ENCODE data around the gene CRY1.

The CRY1 gene

DNA sequence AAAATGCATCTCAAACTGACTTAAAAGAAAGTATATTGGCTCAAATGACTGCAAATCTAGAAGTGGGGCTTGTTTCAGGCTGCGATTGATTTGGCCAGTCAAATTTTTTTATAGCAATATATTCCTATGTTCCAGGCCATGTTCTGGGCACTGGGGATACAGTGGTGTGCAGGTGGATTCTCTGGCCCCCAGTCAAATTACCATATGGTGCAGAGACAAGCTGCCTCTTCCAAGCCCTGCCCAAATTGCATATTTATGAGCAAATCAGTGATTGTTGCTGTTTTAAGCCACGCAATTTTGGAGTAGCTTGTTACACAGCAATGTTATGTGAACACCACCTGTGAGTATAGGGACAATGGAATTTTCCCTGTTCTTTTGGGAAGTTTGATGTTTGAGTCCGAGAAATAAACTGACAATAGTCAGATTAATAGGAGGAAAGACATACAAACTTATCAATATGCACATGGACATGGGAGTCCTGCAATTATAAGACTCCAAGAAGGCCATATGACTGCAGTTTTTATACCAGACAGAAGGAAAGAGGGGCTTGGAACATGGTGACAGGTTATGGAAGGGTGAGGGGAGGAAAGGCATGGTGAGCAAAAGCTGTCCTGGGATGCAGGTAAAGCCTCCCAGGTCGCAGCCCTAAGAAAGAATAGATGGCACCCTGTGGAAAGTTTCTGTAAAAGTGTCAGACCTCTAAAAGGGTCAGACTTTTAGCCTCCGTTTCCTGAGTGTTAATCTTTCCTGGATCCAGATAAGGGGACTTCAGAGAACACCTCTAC lies 13.1 kb upstream of the CRY1 start:
- Histone ChIP-seq H3K4me3 (ENCODE audit: low read length) (no peak overlapping the region), H3K9me3 (replicated peaks; ENCODE audit: low read length) (no peaks in the 10 kb centered on the region), H3K36me3 (ENCODE audit: insufficient read depth, low read length) (no peaks in the 10 kb centered on the region), H3K27me3 (ENCODE audit: control insufficient read depth, insufficient read depth, low read length) (peaks cover 18% of the 10 kb centered on the region), H3K9ac (ENCODE audit: low read depth, low read length) (no peak overlapping the region), H3K4me1 (ENCODE audit: control insufficient read depth, insufficient read depth, low read length) (no peaks in the 10 kb centered on the region), H3K4me2 (ENCODE audit: low read length) (no peak overlapping the region)

DNA sequence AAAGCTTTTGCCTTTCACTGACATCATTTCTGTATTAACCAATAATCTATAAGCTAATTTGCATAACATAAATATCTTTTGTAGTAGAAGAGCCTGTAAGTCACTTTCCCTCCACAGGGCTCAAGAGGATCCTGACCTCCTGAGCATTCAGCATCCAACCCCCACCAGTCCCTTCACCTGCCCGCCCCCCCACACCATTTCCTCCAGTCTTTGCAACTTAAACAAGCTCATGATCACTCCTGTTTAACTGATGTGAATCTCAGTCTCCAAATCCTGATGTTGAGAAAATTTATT lies 12.0 kb upstream of the CRY1 start:
- peaks cover 18% of the 10 kb centered on the region for H3K27me3 ChIP-seq (ENCODE audit: control insufficient read depth, insufficient read depth, low read length)
- no peaks in the 10 kb centered on the region for H3K9me3 ChIP-seq (replicated peaks; ENCODE audit: low read length)
- H3K4me3 ChIP-seq (ENCODE audit: low read length), result no peak overlapping the region
- no peaks in the 10 kb centered on the region for H3K4me1 ChIP-seq (ENCODE audit: control insufficient read depth, insufficient read depth, low read length)
- H3K4me2 ChIP-seq (ENCODE audit: low read length), result no peak overlapping the region
- no peak overlapping the region for H3K9ac ChIP-seq (ENCODE audit: low read depth, low read length)
- H3K36me3 ChIP-seq (ENCODE audit: insufficient read depth, low read length), result no peaks in the 10 kb centered on the region

DNA sequence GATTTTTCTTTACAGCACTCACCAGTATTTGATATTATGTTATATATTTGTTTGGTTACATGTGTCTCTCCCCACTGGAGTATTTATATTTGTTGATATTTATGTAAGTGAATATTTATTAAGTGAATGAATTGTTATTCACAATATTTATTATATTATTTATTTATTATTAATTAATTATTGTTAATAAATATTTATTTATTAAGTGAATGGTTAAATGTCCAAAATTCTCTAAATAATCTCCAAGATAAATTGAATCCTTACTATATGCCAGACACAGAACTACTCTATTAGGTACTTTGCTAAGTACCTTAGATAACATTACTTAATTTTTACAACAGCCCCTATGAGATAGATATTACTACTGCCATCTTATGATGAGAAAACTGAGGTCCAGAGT lies 10.2 kb upstream of the CRY1 start:
- H3K4me3 ChIP-seq (ENCODE audit: low read length), result no peak overlapping the region
- H3K9me3 ChIP-seq (replicated peaks; ENCODE audit: low read length), result no peaks in the 10 kb centered on the region
- H3K36me3 ChIP-seq (ENCODE audit: insufficient read depth, low read length), result no peaks in the 10 kb centered on the region
- no peaks in the 10 kb centered on the region for H3K4me1 ChIP-seq (ENCODE audit: control insufficient read depth, insufficient read depth, low read length)
- peaks cover 13% of the 10 kb centered on the region for H3K27me3 ChIP-seq (ENCODE audit: control insufficient read depth, insufficient read depth, low read length)
- H3K4me2 ChIP-seq (ENCODE audit: low read length), result no peak overlapping the region
- no peak overlapping the region for H3K9ac ChIP-seq (ENCODE audit: low read depth, low read length)

DNA sequence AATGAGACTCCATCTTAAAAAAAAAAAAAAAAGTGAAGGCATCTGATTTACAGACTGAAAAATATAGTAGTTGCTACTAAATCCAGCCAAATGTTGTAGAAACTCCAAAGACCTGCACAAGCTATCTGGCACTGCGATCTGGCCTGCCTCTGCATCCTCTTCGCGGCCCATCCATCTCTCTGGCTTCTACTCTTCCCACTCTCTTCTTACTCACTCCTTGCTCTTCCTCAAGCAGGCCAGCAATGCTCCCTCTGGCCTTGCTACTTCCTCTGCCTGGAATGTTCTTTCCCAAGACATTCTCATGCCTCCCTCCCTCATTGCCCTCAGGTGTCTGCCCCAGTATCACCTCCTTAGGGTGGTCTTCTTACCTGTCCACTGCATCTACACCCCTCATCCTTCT lies 9.7 kb upstream of the CRY1 start:
- H3K9ac ChIP-seq (ENCODE audit: low read depth, low read length), result no peak overlapping the region
- no peaks in the 10 kb centered on the region for H3K4me1 ChIP-seq (ENCODE audit: control insufficient read depth, insufficient read depth, low read length)
- H3K4me3 ChIP-seq (ENCODE audit: low read length), result no peak overlapping the region
- H3K36me3 ChIP-seq (ENCODE audit: insufficient read depth, low read length), result no peaks in the 10 kb centered on the region
- H3K27me3 ChIP-seq (ENCODE audit: control insufficient read depth, insufficient read depth, low read length), result peaks cover 13% of the 10 kb centered on the region
- no peak overlapping the region for H3K4me2 ChIP-seq (ENCODE audit: low read length)
- H3K9me3 ChIP-seq (replicated peaks; ENCODE audit: low read length), result no peaks in the 10 kb centered on the region

DNA sequence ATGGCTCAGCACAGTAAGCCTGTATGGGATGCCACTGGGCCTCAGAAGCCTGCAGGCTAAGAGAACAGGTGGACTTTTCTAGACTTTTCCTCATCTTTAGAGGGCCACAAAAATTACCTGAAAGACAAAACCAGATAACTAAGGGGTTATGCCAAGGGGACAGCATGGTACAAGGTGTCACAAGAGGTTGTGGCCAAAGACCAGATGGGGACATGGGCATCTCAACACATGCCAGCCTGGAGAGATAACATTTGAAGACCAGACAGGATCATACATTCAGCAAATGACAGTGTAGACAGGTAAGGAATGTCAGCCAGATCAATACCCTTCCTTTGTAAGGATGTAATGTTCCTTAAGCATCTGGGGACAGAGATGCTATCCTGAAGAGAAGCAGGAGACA lies 8.9 kb upstream of the CRY1 start:
- H3K9ac ChIP-seq (ENCODE audit: low read depth, low read length), result no peak overlapping the region
- no peaks in the 10 kb centered on the region for H3K36me3 ChIP-seq (ENCODE audit: insufficient read depth, low read length)
- peaks cover 13% of the 10 kb centered on the region for H3K27me3 ChIP-seq (ENCODE audit: control insufficient read depth, insufficient read depth, low read length)
- H3K4me2 ChIP-seq (ENCODE audit: low read length), result no peak overlapping the region
- no peaks in the 10 kb centered on the region for H3K9me3 ChIP-seq (replicated peaks; ENCODE audit: low read length)
- H3K4me3 ChIP-seq (ENCODE audit: low read length), result no peak overlapping the region
- H3K4me1 ChIP-seq (ENCODE audit: control insufficient read depth, insufficient read depth, low read length), result no peaks in the 10 kb centered on the region

DNA sequence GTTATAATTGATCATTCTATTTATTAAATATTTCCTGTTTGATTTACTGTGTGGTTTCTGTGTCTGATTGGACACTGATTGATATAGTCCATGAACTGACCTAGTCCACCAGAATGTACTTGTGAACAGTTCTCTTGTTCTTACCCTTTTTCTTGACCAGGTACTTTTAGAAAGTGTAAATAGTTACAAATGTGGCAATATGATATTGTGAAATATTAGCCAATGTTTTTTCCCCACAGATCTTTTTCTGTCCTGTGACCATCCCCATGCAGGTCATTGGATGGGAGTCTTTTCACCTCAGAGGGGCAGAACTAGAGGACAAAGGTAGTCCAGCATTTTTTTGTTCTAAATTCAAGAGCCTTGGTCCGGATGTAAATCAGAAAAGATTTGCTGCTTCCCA lies 8.3 kb upstream of the CRY1 start:
- Histone ChIP-seq H3K4me3 (ENCODE audit: low read length) (no peak overlapping the region), H3K4me2 (ENCODE audit: low read length) (no peak overlapping the region), H3K9me3 (replicated peaks; ENCODE audit: low read length) (no peaks in the 10 kb centered on the region), H3K36me3 (ENCODE audit: insufficient read depth, low read length) (no peaks in the 10 kb centered on the region), H3K9ac (ENCODE audit: low read depth, low read length) (no peak overlapping the region), H3K27me3 (ENCODE audit: control insufficient read depth, insufficient read depth, low read length) (peaks cover 12% of the 10 kb centered on the region), H3K4me1 (ENCODE audit: control insufficient read depth, insufficient read depth, low read length) (no peaks in the 10 kb centered on the region)

DNA sequence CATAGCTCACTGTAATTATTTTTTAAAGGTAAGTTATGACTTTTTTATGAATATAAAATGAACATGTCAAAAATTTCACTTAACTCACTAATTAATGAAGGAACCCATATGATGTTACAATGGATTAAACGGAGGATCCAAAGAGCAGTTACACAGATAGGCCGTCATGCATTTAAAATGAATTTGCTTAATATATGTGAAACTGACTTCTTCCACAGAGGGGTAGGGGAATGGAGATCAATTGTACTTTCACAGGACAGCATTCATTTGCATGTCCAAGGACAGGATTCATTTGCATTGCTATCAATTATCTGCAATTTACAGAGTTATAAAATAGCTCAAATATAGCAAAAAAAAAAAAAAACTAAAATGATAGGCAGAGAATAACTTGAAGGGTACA lies 6.6 kb upstream of the CRY1 start:
- H3K9me3 ChIP-seq (replicated peaks; ENCODE audit: low read length), result no peaks in the 10 kb centered on the region
- H3K4me2 ChIP-seq (ENCODE audit: low read length), result no peak overlapping the region
- no peaks in the 10 kb centered on the region for H3K4me1 ChIP-seq (ENCODE audit: control insufficient read depth, insufficient read depth, low read length)
- H3K27me3 ChIP-seq (ENCODE audit: control insufficient read depth, insufficient read depth, low read length), result peaks cover 4% of the 10 kb centered on the region
- H3K9ac ChIP-seq (ENCODE audit: low read depth, low read length), result no peak overlapping the region
- H3K36me3 ChIP-seq (ENCODE audit: insufficient read depth, low read length), result no peaks in the 10 kb centered on the region
- H3K4me3 ChIP-seq (ENCODE audit: low read length), result no peak overlapping the region

DNA sequence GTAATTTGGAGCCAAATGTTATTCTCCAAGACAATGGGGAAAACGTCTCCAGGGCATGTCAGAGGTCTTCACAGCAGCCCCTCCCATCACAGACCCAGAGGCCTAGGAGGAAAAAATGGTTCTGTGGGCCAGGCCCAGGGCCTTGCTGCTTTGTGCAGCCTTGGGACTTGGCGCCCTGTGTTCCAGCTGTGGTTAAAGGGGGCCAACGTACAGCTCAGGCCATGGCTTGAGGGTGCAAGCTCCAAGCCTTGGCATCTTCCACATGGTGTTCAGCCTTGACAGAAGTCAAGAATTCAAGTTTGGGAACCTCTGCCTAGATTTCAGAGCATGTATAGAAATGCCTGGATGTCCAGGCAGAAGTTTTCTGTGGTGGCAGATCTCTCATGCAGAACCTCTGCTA lies 3.2 kb upstream of the CRY1 start:
- no peak overlapping the region for H3K4me3 ChIP-seq (ENCODE audit: low read length)
- H3K36me3 ChIP-seq (ENCODE audit: insufficient read depth, low read length), result no peaks in the 10 kb centered on the region
- H3K4me2 ChIP-seq (ENCODE audit: low read length), result no peak overlapping the region
- H3K9me3 ChIP-seq (replicated peaks; ENCODE audit: low read length), result no peaks in the 10 kb centered on the region
- H3K4me1 ChIP-seq (ENCODE audit: control insufficient read depth, insufficient read depth, low read length), result peaks cover 11% of the 10 kb centered on the region
- no peak overlapping the region for H3K9ac ChIP-seq (ENCODE audit: low read depth, low read length)
- H3K27me3 ChIP-seq (ENCODE audit: control insufficient read depth, insufficient read depth, low read length), result peaks cover 4% of the 10 kb centered on the region

DNA sequence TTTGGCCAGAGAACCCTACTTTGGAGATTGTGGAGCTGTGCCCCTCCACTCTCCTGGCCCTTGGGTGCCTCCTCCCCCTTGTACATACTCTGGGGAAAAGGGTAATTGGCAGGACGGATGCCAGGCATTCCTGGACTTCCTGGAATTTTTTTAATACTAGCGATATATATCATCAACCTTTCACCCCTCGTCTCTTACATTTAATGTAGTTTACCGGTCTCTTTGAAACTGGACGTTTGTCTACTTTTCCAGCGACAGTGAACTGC lies 767 bp upstream of the CRY1 start:
- Histone ChIP-seq H3K9ac (ENCODE audit: low read depth, low read length) (peak overlapping the region; percentile 98), H3K27me3 (ENCODE audit: control insufficient read depth, insufficient read depth, low read length) (no peaks in the 10 kb centered on the region), H3K9me3 (replicated peaks; ENCODE audit: low read length) (no peaks in the 10 kb centered on the region), H3K4me2 (ENCODE audit: low read length) (peak overlapping the region; percentile 85), H3K4me1 (ENCODE audit: control insufficient read depth, insufficient read depth, low read length) (peaks cover 18% of the 10 kb centered on the region), H3K36me3 (ENCODE audit: insufficient read depth, low read length) (no peaks in the 10 kb centered on the region), H3K4me3 (ENCODE audit: low read length) (peak overlapping the region; percentile 99)

DNA sequence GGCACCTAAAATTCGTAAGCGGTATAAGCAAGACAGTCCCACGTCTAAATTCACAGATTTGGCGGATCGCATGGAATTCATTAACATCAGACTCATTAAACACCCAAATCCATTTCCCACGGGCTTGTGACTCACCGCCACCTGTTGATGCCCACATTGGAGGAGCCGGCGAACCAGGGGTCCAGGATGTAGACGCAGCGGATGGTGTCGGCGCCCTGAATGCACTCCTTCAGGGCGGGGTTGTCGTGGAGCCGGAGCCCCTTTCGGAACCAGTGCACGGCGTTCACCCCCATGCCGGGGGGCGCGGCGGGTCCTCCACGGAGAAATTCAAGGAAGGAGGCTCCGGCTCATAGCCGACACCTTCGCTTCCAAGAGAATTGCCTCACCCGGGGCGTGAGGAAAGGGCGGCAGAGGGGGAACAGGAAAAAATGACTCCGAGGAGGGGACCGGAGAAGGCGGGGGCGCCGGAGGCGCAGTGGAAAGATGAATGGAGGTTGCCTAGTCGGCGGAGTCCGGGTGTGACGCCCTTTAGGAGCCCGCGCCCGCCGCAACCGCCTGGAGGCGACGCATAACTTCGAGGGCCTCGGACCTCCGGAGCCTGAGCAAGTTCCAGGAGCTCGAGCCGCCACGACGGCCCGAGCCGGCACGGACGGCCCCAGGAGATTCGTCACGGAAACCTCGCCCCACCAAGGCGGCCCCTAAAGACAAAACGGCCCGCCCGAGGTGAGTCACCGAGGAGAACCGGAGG lies 506 bp downstream of the CRY1 start:
- Histone ChIP-seq H3K4me3 (ENCODE audit: low read length) (peak overlapping the region; percentile 99), H3K4me1 (ENCODE audit: control insufficient read depth, insufficient read depth, low read length) (peaks cover 18% of the 10 kb centered on the region), H3K27me3 (ENCODE audit: control insufficient read depth, insufficient read depth, low read length) (no peaks in the 10 kb centered on the region), H3K9ac (ENCODE audit: low read depth, low read length) (peak overlapping the region; percentile 98), H3K36me3 (ENCODE audit: insufficient read depth, low read length) (no peaks in the 10 kb centered on the region), H3K9me3 (replicated peaks; ENCODE audit: low read length) (no peaks in the 10 kb centered on the region), H3K4me2 (ENCODE audit: low read length) (peak overlapping the region; percentile 85)

DNA sequence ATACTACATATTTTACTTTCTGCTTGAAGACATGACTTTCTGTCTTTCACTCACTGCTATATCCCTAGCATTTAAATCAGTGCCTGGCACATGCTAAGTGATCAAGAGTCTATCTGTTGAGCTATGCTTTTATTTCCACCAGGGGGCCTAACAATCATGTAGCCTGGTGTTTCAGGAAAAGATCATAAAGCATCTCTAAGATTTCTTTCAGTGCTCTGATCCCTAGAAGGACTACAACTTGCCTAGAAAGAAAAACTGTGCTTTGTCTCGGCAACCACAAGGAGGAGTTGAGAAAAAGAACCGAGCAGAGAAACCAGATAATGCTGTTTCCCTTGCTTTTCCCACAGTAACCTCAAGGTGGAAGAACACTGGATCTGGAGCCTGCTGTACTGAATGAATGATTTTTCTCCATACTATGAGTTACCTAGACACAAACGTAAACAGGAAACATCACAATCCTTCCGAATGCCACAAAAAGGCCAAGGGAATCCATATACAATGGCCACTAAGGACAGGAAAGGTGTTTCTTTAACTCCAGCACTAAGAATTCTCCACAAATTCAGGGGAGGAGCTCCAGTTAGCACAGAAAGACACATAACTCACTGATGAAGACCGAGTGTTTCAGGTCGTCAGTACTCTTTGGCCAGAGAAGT lies 1.2 kb downstream of the CRY1 start:
- Histone ChIP-seq H3K9ac (ENCODE audit: low read depth, low read length) (peak overlapping the region; percentile 98), H3K4me1 (ENCODE audit: control insufficient read depth, insufficient read depth, low read length) (peaks cover 18% of the 10 kb centered on the region), H3K36me3 (ENCODE audit: insufficient read depth, low read length) (no peaks in the 10 kb centered on the region), H3K4me3 (ENCODE audit: low read length) (peak overlapping the region; percentile 99), H3K9me3 (replicated peaks; ENCODE audit: low read length) (no peaks in the 10 kb centered on the region), H3K27me3 (ENCODE audit: control insufficient read depth, insufficient read depth, low read length) (no peaks in the 10 kb centered on the region), H3K4me2 (ENCODE audit: low read length) (peak overlapping the region; percentile 85)

DNA sequence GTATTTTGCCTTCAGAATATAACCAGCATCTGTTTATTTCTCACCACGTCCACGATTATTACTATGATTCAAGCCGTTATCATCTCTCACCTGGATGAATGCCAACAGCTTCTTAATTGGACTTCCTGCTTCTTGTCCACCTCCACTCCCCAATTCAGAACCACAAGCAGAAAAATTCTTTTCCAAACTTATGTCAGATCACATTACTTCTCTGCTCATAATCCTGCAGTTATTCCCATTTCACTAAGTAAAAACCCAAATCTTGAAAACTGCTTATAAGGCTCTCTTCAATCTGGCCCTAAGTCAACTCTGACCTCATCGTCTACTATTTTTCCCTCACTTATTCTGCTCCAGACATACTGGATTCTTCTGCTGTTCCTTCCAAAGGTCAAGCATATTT lies 2.0 kb downstream of the CRY1 start:
- Histone ChIP-seq H3K9me3 (replicated peaks; ENCODE audit: low read length) (no peaks in the 10 kb centered on the region), H3K27me3 (ENCODE audit: control insufficient read depth, insufficient read depth, low read length) (no peaks in the 10 kb centered on the region), H3K4me1 (ENCODE audit: control insufficient read depth, insufficient read depth, low read length) (peaks cover 18% of the 10 kb centered on the region), H3K36me3 (ENCODE audit: insufficient read depth, low read length) (no peaks in the 10 kb centered on the region), H3K4me3 (ENCODE audit: low read length) (peak overlapping the region; percentile 27), H3K4me2 (ENCODE audit: low read length) (peak overlapping the region; percentile 85), H3K9ac (ENCODE audit: low read depth, low read length) (peak overlapping the region; percentile 6)

Data from skeletal muscle satellite cell (primary cell).